Activated CD8-positive, alpha-beta memory T cell treated with anti-CD3 and anti-CD28 coated beads, Interleukin-2, amount 50 U/mL, for 1 hour (primary cell): ENCODE results near the gene TMEM117.
"Not testable (repeated sequence)": the region's sequence is repeated elsewhere in the genome, so short reads cannot be mapped to it uniquely, and the experiment has no call there.

Experiments used
- DNase-seq: peaks from one replicate; pipeline ENCODE4 v3.0.0-alpha.2; 2020; ENCODE audit errors: extremely low read depth

Gene TMEM117

GRCh38 chr12:44025499-44025898 lies 189.6 kb downstream of the TMEM117 start:
- no peak for DNase-seq

GRCh38 chr12:44026046-44026445 lies 190.2 kb downstream of the TMEM117 start:
- DNase-seq: no peak

GRCh38 chr12:44026926-44027325 lies 191.0 kb downstream of the TMEM117 start:
- not testable (repeated sequence) for DNase-seq

GRCh38 chr12:44029194-44029593 lies 193.3 kb downstream of the TMEM117 start:
- no peak for DNase-seq

- DNase-seq: no peak
Measured at GRCh38 chr12:44031472-44032185, 195.7 kb downstream of the TMEM117 start.

GRCh38 chr12:44034906-44035305 lies 199.0 kb downstream of the TMEM117 start:
- no peak for DNase-seq

- no peak for DNase-seq
Measured at GRCh38 chr12:44036875-44037443, 201.1 kb downstream of the TMEM117 start.

GRCh38 chr12:44038411-44038810 lies 202.5 kb downstream of the TMEM117 start:
- no peak for DNase-seq

- DNase-seq: not testable (repeated sequence)
Measured at GRCh38 chr12:44044491-44044890, 208.6 kb downstream of the TMEM117 start.

- no peak for DNase-seq
Measured at GRCh38 chr12:44046732-44047417, 211.0 kb downstream of the TMEM117 start.

GRCh38 chr12:44052554-44052953 lies 216.7 kb downstream of the TMEM117 start:
- DNase-seq: no peak

GRCh38 chr12:44053549-44054127 lies 217.8 kb downstream of the TMEM117 start:
- no peak for DNase-seq

GRCh38 chr12:44054281-44054680 lies 218.4 kb downstream of the TMEM117 start:
- no peak for DNase-seq

GRCh38 chr12:44058366-44058765 lies 222.5 kb downstream of the TMEM117 start:
- DNase-seq: no peak

GRCh38 chr12:44059476-44059875 lies 223.6 kb downstream of the TMEM117 start:
- DNase-seq: no peak

GRCh38 chr12:44063671-44064070 lies 227.8 kb downstream of the TMEM117 start:
- DNase-seq: no peak

- no peak for DNase-seq
Measured at GRCh38 chr12:44076871-44077270, 241.0 kb downstream of the TMEM117 start.

- no peak for DNase-seq
Measured at GRCh38 chr12:44077294-44077693, 241.4 kb downstream of the TMEM117 start.

- DNase-seq: no peak
Measured at GRCh38 chr12:44078273-44078672, 242.4 kb downstream of the TMEM117 start.

GRCh38 chr12:44088647-44089046 lies 252.8 kb downstream of the TMEM117 start:
- no peak for DNase-seq

- no peak for DNase-seq
Measured at GRCh38 chr12:44091948-44092606, 256.2 kb downstream of the TMEM117 start.

- DNase-seq: no peak
Measured at GRCh38 chr12:44098786-44099185, 262.9 kb downstream of the TMEM117 start.
